Measurements from ENCODE around the gene SESTD1.

- TF ChIP-seq POLR2AphosphoS5 (IDR thresholded peaks at IDR 0.05; ENCODE audit: low read depth, low read length) (no peak), JUND (IDR thresholded peaks at IDR 0.05) (no peak), EGR1 (IDR thresholded peaks at IDR 0.05; ENCODE audit: low read depth) (no peak)
- TF ChIP-seq, protein P1, sequence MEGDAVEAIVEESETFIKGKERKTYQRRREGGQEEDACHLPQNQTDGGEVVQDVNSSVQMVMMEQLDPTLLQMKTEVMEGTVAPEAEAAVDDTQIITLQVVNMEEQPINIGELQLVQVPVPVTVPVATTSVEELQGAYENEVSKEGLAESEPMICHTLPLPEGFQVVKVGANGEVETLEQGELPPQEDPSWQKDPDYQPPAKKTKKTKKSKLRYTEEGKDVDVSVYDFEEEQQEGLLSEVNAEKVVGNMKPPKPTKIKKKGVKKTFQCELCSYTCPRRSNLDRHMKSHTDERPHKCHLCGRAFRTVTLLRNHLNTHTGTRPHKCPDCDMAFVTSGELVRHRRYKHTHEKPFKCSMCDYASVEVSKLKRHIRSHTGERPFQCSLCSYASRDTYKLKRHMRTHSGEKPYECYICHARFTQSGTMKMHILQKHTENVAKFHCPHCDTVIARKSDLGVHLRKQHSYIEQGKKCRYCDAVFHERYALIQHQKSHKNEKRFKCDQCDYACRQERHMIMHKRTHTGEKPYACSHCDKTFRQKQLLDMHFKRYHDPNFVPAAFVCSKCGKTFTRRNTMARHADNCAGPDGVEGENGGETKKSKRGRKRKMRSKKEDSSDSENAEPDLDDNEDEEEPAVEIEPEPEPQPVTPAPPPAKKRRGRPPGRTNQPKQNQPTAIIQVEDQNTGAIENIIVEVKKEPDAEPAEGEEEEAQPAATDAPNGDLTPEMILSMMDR (IDR thresholded peaks at IDR 0.05 in 2 of 3, conservative IDR thresholded peaks at IDR 0.05 in 1 of 3; ENCODE audit: borderline replicate concordance in 1 of 3, insufficient read depth in 1 of 3, low read depth in 2 of 3, low read length in 2 of 3): no peak
These were observed 12.8 kb downstream of the SESTD1 start for GRCh38 chr2:179251870-179252269.

Measured in HCT116 (cell line).